Measurements from ENCODE around the gene TES.

Gene TES

DNA sequence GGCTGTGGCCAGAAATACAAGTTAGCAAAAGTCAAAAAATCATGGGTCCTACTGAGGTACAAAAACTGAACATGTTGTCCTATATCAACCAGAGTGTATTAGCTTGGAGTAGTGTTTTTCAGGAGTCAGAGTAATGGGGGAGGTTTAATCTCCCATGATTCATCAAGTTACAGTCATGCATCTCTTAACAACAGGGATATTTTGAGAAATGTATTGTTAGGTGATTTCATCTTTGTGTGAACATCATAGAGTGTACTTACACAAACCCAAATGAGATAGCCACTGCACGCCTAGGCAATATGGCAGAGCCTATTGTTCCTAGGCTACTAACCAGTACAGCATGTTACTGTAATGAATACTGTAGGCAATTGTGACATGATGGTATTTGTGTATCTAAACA is 14.9 kb upstream of the TES start:
- DNase-seq: no peak

- DNase-seq: no peak
These were observed 13.4 kb upstream of the TES start for GRCh38 chr7:116196947-116197346.

DNA sequence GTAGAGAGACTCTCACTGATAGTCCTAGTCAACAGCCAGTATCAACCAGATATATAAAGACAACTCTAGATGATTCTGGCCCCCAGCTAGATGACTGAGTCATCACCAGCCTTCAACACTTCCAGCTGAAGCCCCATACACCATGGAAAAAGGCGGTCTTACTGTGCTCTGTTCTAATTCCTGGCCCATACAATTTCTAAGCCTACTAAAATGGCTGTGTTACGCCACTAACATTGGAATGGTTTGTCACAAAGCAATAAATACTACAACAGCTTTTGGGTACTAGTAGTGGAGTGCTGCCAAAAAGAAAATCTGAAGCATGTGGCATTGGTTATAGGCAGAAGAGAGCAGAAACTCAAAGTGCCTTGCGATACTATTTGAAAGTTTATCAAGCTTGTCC is 13.0 kb upstream of the TES start:
- DNase-seq: no peak

DNA sequence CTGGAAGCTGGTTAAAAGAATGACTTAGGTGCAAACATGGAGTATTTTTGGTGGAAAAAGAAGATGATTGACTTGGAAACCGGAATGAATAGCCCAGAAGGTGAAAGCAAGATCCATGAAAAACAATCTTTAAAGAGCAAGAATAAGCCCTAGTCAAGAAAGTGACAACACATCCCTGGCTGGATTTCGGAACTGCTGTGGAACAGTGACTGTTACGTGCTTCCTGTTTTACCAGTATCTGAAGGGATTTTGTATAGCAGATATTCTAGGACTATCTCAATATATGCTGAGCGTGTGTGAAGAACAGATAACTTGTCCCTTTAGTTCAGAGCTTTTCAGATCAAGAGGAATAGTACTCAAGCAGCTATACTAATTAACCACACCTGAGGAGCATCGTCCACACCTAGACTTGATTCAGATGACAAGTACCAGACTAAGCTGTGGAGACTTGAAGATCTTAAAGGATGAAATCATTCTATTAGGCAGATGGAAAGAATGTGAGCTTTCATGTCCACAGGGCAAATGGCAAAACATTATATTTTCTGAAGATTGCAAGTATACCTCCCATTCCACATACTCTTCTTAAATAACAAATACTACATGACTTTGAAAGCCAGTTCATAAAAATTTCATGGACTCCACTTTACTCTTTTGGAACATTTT is 11.5 kb upstream of the TES start:
- DNase-seq: no peak

DNA sequence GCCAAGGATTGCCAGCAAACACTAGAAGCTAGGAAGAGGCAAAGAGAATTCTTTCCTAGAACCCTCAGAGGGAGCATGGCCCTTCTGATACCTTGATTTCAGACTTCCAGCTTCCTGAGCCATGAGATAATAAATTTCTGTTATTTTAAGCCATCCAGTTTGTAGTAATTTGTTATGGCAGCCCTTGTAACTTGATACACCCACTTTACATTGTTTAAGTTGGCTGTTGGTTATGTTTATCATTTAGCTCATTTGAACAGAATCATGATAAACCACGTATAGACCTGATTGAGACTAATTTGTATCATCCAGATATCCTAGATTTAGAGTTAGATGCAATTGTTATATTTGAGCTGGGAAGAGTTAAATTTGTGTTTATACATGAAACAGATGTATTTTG is 9.4 kb upstream of the TES start:
- DNase-seq: no peak

GRCh38 chr7:116206141-116206540 is 4.2 kb upstream of the TES start:
- DNase-seq: no peak

DNA sequence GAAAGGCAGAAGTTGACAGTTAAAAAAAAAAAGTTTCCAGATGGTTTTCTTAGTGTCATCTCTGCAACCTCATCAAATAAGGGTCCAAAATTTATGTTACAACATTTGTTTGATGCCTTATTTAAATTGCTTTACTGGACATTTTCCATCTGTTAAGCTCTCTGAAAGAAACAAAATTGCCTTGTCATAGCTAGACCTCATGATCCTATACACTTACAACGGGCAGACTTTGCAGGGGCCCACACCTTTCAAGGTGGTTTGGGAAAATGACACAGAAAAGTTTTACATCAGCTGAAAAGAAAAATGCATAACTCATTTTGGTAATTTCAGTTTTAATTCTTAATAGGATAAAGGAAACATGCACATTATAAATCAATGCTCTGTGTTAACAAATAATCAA is 1.4 kb upstream of the TES start:
- DNase-seq: no peak

GRCh38 chr7:116209561-116210070 is 723 bp upstream of the TES start:
- no peak for DNase-seq

DNA sequence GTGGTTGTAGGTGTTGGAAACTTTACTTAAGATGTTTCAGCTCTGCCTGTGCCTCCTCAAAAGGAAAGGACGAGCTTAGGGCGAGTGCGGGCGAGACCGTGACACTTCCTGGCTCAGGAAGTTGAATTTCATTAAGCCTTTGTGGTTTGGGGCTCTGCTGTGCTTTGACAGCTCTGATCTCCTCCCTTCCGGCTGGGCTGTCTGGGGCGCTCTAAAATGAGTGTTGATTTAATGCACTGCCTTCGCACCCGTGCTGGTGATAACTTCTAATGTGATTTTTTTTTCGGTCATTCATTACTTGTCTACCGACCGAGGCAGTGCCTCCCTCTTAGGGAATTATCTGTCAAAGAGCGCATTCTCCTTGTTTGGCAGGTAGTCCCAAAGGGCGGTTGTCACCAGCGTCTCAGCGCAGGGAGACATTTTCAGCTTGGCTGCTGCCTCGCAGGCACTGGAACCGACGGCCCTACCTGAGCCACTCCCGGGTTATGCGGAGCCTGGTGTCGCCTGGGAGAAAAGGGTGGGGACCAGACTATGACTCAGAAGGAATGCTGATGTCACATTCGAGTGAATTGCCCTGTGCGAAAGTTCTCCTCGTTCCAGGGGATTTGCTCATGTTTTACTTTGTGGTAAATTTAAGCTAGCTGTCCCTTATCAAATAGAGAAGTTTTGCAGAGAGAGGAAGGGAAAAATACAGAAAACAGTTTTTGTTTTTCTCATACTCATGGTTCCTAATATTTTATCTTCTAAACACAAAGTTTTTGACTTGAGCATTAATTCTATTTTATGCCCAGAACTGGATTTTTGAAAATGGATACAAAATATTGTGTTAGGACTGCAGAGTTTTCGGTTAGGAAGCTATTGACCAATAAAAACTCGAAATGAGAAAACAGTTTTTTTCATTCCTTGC is 920 bp downstream of the TES start:
- DNase-seq: peak; percentile 36

DNA sequence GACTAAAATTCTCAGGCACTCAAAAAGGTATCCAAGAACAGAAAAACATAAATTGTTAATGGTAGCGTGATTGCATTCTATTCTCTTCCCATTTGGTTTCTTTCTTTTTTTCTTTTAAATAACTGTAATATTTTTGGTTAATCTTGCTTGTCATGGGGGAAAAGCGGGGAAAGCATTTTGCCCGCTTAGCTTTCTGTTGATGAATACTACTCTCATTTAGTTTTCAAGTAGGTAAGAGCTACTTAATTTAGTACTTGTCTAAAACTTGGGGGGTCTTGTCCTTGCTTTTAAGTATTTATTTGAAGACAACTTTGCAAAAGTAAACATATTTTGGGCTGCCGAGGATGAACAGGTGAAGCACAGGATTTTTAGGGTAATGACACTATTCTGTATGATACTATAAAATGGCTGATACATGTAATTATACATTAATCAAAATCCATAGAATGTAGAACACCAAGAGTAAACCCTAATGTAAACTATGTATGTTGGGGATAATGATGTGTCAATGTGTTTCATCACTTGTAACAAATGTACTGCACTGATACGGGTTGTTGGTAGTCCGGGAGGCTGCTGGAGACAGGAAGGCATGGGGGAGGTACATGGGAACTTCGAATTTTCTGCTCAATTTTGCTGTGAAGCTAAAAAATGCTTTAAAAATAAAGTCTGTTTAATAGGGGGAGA is 1.7 kb downstream of the TES start:
- no peak for DNase-seq

DNA sequence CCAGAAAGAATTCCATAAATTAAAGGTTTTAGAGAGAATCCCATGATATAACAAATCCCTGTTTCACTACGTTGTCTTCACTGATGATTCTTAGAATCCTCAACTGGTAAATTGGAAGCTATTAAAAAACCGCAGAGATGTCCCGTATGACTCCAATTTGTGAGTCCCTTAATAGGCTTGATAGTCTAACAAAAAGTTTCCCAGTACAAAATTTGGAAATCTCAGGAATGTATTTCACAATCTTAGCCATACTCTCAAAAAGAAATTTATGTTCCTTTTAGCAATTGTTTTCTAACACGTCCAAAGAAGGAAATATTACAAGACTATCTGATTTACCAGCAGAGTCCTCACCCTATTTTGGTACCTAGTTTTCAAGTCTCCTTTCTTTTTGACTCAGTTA is 2.5 kb downstream of the TES start:
- no peak for DNase-seq

DNA sequence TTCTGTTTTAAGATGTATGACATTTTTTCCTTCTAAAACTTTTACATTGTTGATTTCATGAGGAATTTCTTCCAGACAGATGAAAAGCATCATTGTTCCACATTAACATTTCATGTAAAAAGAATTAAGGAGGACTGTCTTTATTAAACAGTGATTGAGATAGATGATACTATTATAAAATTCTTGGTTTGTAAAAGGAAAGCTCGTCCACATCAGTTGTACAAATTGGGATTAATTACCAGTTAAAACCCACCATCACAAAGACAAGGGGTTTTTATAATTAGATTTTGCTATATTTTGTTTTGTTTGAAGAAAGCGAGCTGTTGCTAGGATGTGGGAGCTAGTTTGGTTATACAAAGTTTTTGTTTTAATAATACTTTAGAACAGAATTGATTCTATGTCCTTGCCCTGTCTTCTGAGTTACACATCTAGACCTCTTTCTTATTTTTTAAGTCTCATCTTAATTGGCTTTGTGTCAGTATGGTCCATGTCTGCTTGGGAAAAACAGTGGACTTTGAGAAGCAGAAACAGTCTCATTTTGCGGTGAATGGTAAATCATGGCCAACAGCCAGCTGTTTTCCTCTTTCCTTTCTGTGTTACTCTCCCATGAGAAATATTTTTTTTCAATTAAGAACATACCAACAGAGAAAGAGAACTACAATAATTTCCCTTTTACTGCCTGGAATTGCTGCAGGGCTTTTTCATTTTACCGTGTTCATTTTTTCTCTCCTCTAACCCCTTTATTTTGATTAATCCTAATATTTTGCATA is 3.2 kb downstream of the TES start:
- no peak for DNase-seq

DNA sequence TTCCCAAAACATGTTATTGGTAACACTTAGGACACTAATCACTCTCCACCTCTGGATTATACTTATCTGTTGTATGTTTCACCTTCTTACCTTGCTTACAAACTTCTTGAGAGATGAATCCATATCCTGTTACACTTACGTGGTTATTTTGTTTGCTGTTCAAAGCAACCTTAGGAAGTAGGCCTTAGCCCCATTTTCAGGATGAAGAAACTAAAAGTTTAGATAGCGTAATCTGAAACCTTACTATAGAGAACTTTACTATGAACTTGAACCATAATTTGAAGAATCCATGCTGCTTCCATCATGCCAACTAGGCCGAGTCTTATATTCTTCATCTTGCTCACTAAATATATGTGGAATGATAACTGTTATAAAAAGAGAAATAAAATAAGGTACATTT is 4.6 kb downstream of the TES start:
- DNase-seq: no peak

GRCh38 chr7:116215551-116215950 is 5.2 kb downstream of the TES start:
- no peak for DNase-seq

DNA sequence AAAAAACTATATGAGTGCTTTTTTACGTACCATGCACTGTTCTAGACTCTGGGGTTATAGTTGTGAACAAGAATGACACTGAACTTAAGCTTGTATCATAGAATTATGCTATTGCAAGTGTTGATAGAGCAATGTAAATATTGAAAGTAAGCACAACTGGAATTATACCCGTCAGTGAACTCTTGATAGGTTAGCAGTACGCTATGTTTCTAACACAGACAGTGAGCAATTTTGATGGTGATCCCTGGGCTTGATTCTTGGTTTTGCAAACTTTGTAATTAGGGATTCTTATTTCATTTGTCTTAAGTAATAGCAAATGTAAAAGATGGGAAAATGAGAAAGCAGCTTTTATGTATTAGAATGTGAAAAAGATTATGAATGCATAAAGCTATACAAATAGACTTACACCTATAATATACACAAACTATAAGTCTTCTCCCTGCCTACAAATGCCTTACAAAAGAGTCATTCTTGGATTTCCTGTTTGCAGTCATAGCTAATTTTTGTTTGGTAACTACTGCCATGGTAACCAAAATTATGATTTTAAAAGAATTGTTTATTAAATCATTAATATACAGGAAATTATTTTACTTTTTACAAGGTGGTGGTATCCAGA is 6.7 kb downstream of the TES start:
- no peak for DNase-seq

DNA sequence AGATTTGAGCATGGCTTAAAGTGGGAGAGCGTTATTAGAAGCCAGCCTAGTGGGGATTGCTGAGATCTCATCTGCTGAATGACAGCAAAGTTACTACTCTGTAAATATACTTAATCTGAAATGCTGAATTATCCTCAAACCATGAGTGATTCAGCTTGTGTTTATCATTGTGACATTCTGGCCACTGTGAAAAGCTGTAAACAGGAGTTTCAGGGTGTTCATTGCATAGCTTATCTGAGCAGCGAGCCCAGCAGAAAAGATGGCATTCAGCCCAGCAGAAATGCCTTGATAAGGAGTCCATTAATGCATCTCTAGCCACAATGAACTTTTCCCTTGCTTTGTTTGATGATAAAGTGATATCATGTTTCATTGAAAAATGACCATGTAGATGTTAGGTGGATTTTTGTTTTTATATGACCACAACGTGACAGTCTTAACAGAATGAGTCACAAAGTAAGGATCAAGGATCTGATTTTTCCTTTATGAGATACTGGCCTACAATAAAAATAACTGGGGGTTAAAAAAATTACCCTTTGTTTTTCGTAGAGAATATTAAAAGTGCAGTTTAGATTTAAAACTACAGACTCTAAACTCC is 7.8 kb downstream of the TES start:
- DNase-seq: no peak

DNA sequence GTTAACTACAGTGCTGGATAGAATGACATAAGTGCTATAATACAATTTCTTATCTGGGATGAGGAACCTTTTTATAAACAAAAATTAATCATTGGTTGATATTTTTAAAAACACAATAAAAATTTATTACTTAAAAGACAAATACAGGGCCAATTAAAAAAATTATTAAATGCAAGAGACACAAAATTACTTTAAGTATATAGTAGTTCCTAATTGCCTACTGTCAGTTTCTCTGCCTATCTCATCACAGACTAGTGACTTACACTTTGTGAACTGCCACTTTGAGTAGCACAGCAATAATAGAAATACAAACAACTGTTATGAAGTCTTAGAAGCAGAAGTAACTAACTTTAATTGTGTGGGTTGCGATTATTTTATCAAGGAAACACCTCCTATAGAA is 8.4 kb downstream of the TES start:
- DNase-seq: no peak

- DNase-seq: no peak
These were observed 8.9 kb downstream of the TES start for GRCh38 chr7:116219288-116219687.

GRCh38 chr7:116219834-116220233 is 9.5 kb downstream of the TES start:
- no peak for DNase-seq

DNA sequence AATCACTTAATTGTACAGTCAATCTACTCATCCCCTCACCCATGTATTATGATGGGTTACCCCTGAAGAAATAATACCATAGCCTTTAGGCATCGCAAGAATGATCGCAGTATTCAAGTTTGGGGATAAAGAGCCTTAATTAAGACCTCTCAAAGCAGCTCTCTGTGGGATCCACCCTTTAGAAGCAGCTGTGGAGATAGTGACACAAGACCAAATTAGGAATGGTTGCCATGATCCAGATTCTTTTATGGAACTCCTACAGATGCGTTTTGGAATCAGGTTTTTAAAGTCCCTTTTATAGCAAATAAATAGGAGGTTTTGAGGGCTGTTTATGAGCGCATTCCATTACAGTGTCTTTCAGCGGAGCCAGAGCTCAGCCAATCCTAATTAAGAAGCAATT is 12.2 kb downstream of the TES start:
- no peak for DNase-seq

- no peak for DNase-seq
These were observed 13.2 kb downstream of the TES start for GRCh38 chr7:116223588-116223987.

DNA sequence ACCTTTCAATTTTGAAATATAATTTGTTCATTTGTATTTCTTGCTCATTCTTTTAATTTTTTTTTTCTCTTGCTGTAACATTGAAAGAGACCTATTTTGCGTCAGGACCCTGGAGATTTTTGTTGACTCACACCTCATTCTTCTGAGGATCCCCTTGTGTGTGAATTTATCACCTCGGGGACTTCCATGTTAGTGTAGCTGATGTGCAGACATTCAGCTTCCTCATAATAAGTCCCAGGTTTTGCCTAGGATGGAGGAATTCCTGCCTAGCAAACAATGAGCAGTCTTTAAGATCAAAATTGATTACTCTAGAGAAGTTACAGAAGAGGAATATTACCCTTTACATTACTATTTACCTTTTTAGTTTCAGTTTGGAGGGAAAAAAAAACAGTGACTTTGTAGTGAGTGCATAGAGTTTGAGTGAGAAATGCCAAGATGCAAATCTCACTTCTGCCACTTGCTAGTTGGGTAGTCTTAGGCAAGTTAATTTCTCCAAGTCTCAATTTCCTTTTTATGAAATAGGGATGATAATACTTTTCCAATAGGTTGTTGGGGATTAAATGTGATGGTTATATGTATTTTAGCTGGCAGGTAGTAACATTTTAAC is 14.3 kb downstream of the TES start:
- no peak for DNase-seq

Measured in NCI-H82 (cell line).